ENCODE data around the gene RUNX1.

The RUNX1 gene

GRCh38 chr21:34927992-34928391 is 121.1 kb downstream of the RUNX1 start:
- no peak for DNase-seq (ENCODE audit: low read depth)
- no peak overlapping the region for H3K4me3 ChIP-seq (ENCODE audit: control insufficient read depth, low read depth, low read length)
- no peak for TF ChIP-seq CTCF (IDR thresholded peaks at IDR 0.05; ENCODE audit: control insufficient read depth, insufficient read depth, low read depth, low read length, missing control alignments)

- DNase-seq (ENCODE audit: low read depth) = no peak
- no peak overlapping the region for H3K4me3 ChIP-seq (ENCODE audit: control insufficient read depth, low read depth, low read length)
- TF ChIP-seq CTCF (IDR thresholded peaks at IDR 0.05; ENCODE audit: control insufficient read depth, insufficient read depth, low read depth, low read length, missing control alignments) = no peak
Measured at GRCh38 chr21:34926803-34927467, 122.2 kb downstream of the RUNX1 start.

GRCh38 chr21:34925597-34925996 is 123.5 kb downstream of the RUNX1 start:
- H3K4me3 ChIP-seq (ENCODE audit: control insufficient read depth, low read depth, low read length) = no peak overlapping the region
- TF ChIP-seq CTCF (IDR thresholded peaks at IDR 0.05; ENCODE audit: control insufficient read depth, insufficient read depth, low read depth, low read length, missing control alignments) = no peak
- DNase-seq (ENCODE audit: low read depth) = no peak

- no peak for DNase-seq (ENCODE audit: low read depth)
- no peak overlapping the region for H3K4me3 ChIP-seq (ENCODE audit: control insufficient read depth, low read depth, low read length)
- TF ChIP-seq CTCF (IDR thresholded peaks at IDR 0.05; ENCODE audit: control insufficient read depth, insufficient read depth, low read depth, low read length, missing control alignments) = no peak
Measured at GRCh38 chr21:34924771-34925419, 124.2 kb downstream of the RUNX1 start.

- TF ChIP-seq CTCF (IDR thresholded peaks at IDR 0.05; ENCODE audit: control insufficient read depth, insufficient read depth, low read depth, low read length, missing control alignments) = no peak
- no peak for DNase-seq (ENCODE audit: low read depth)
- no peak overlapping the region for H3K4me3 ChIP-seq (ENCODE audit: control insufficient read depth, low read depth, low read length)
Measured at GRCh38 chr21:34924194-34924593, 124.9 kb downstream of the RUNX1 start.

GRCh38 chr21:34923626-34924025 is 125.5 kb downstream of the RUNX1 start:
- TF ChIP-seq CTCF (IDR thresholded peaks at IDR 0.05; ENCODE audit: control insufficient read depth, insufficient read depth, low read depth, low read length, missing control alignments) = no peak
- no peak overlapping the region for H3K4me3 ChIP-seq (ENCODE audit: control insufficient read depth, low read depth, low read length)
- no peak for DNase-seq (ENCODE audit: low read depth)

All from AG09309 (cell line).